ENCODE measurements around the gene U2AF2. TPM values are rescaled to one million over a fixed set of nuclear protein-coding genes. Genes with fewer than 3 reads are reported as not detected.

U2AF2 gene
- 100 to 1,000 TPM in 8 of 12 donors, 10 to 100 TPM in 3, not detected in 1; 80.0 to 151 (median 109) TPM for polyA plus RNA-seq (ENCODE audit: insufficient read length in 12 of 12)
- long read RNA-seq, donor 1, transcript U2AF2-202 (12 exons, 3,022 nt), result major isoform, 6 of 38 reads
- long read RNA-seq, donor 1, partial matches to known transcripts, result 26 of 38 reads
- long read RNA-seq, donor 1, other reads (novel, unspliced or antisense), result 0 of 38 reads
- long read RNA-seq, donor 2, transcript U2AF2-202 (12 exons, 3,022 nt), result major isoform, 7 of 15 reads
- long read RNA-seq, donor 2, partial matches to known transcripts, result 5 of 15 reads
- long read RNA-seq, donor 2, other reads (novel, unspliced or antisense), result 0 of 15 reads
- long read RNA-seq, donor 3, partial matches to known transcripts, result 6 of 11 reads
- long read RNA-seq, donor 3, other reads (novel, unspliced or antisense), result 0 of 11 reads
- long read RNA-seq, donor 4, partial matches to known transcripts, result 0 of 2 reads
- long read RNA-seq, donor 4, other reads (novel, unspliced or antisense), result 0 of 2 reads
- long read RNA-seq, donor 5, transcript U2AF2-202 (12 exons, 3,022 nt), result major isoform, 14 of 28 reads
- long read RNA-seq, donor 5, partial matches to known transcripts, result 12 of 28 reads
- long read RNA-seq, donor 5, other reads (novel, unspliced or antisense), result 0 of 28 reads
- long read RNA-seq, donor 6, transcript U2AF2-202 (12 exons, 3,022 nt), result major isoform, 5 of 17 reads
- long read RNA-seq, donor 6, partial matches to known transcripts, result 8 of 17 reads
- long read RNA-seq, donor 6, other reads (novel, unspliced or antisense), result 0 of 17 reads
- long read RNA-seq, donor 7, partial matches to known transcripts, result 5 of 13 reads
- long read RNA-seq, donor 7, other reads (novel, unspliced or antisense), result 0 of 13 reads
- long read RNA-seq, donor 8, transcript U2AF2-202 (12 exons, 3,022 nt), result major isoform, 9 of 23 reads
- long read RNA-seq, donor 8, transcript U2AF2-205 (5 exons, 637 nt), result minor isoform, 5 of 23 reads
- long read RNA-seq, donor 8, partial matches to known transcripts, result 7 of 23 reads
- long read RNA-seq, donor 8, other reads (novel, unspliced or antisense), result 0 of 23 reads
- long read RNA-seq, donor 9, transcript U2AF2-202 (12 exons, 3,022 nt), result major isoform, 5 of 15 reads
- long read RNA-seq, donor 9, partial matches to known transcripts, result 7 of 15 reads
- long read RNA-seq, donor 9, other reads (novel, unspliced or antisense), result 0 of 15 reads
- long read RNA-seq, donor 10, partial matches to known transcripts, result 11 of 17 reads
- long read RNA-seq, donor 10, other reads (novel, unspliced or antisense), result 0 of 17 reads
- long read RNA-seq, donor 11, transcript U2AF2-202 (12 exons, 3,022 nt), result major isoform, 12 of 26 reads
- long read RNA-seq, donor 11, partial matches to known transcripts, result 13 of 26 reads
- long read RNA-seq, donor 11, other reads (novel, unspliced or antisense), result 0 of 26 reads

- peak; percentile 81 for DNase-seq
Observed at GRCh38 chr19:55654868-55655647, at the start of gene U2AF2. U2AF2 (plus strand) TSS chr19:55655035; CDS start chr19:55655105, 70 bp downstream.

- peak; percentile 97 for DNase-seq
Observed at GRCh38 chr19:55605207-55605636, 49.6 kb upstream of the U2AF2 start.

GRCh38 chr19:55605637-55606470 is 49.0 kb upstream of the U2AF2 start, which contains the start of gene ZNF865:
ZNF865 (plus strand) TSS chr19:55605647; CDS start chr19:55613619, 7,972 bp downstream.
- peak; percentile 79 for DNase-seq

- no peak for DNase-seq
Observed at GRCh38 chr19:55606471-55606787, 48.4 kb upstream of the U2AF2 start.

- no peak for DNase-seq
Observed at GRCh38 chr19:55606817-55607216, 48.0 kb upstream of the U2AF2 start.

GRCh38 chr19:55609326-55609725 is 45.5 kb upstream of the U2AF2 start:
- DNase-seq, result no peak

GRCh38 chr19:55611300-55611982 is 43.4 kb upstream of the U2AF2 start:
- DNase-seq, result no peak

GRCh38 chr19:55611983-55612645 is 42.7 kb upstream of the U2AF2 start:
- DNase-seq, result no peak

GRCh38 chr19:55613396-55613795 is 41.4 kb upstream of the U2AF2 start:
- no peak for DNase-seq

GRCh38 chr19:55613930-55614710 is 40.7 kb upstream of the U2AF2 start:
- DNase-seq, result no peak

GRCh38 chr19:55614711-55615542 is 39.9 kb upstream of the U2AF2 start:
- DNase-seq, result no peak

GRCh38 chr19:55615543-55616394 is 39.1 kb upstream of the U2AF2 start:
- no peak for DNase-seq

- no peak for DNase-seq
Observed at GRCh38 chr19:55616395-55616875, 38.4 kb upstream of the U2AF2 start.

- DNase-seq, result no peak
Observed at GRCh38 chr19:55617426-55617825, 37.4 kb upstream of the U2AF2 start.

GRCh38 chr19:55618426-55618825 is 36.4 kb upstream of the U2AF2 start:
- DNase-seq, result no peak

GRCh38 chr19:55619286-55619685 is 35.5 kb upstream of the U2AF2 start:
- no peak for DNase-seq
